NCI-H1105 (cell line): Measurements from ENCODE around the gene GPATCH1.
"Not testable (repeated sequence)": the region's sequence is repeated elsewhere in the genome, so short reads cannot be mapped to it uniquely, and the experiment has no call there.

Source experiments
- DNase-seq: peaks from one replicate; lab custom pipeline; 2025; lab: John Stamatoyannopoulos, UW

GPATCH1 gene

GRCh38 chr19:33080761-33081681, at the start of gene GPATCH1:
GPATCH1 (plus strand) TSS chr19:33081181; CDS start chr19:33081194, 13 bp downstream.
- peak; percentile 63 for DNase-seq

- no peak for DNase-seq
These were observed 48.7 kb upstream of the GPATCH1 start for GRCh38 chr19:33032218-33032781.

GRCh38 chr19:33035461-33035860, 45.5 kb upstream of the GPATCH1 start:
- no peak for DNase-seq

GRCh38 chr19:33036370-33037167, 44.4 kb upstream of the GPATCH1 start:
- DNase-seq = not testable (repeated sequence)

GRCh38 chr19:33037168-33038025, 43.6 kb upstream of the GPATCH1 start:
- DNase-seq = not testable (repeated sequence)

GRCh38 chr19:33039108-33039599, 41.8 kb upstream of the GPATCH1 start:
- DNase-seq = no peak

GRCh38 chr19:33039815-33040214, 41.2 kb upstream of the GPATCH1 start:
- DNase-seq = no peak

- DNase-seq = no peak
These were observed 39.8 kb upstream of the GPATCH1 start for GRCh38 chr19:33040994-33041827.

- DNase-seq = not testable (repeated sequence)
These were observed 39.2 kb upstream of the GPATCH1 start for GRCh38 chr19:33041828-33042160.

GRCh38 chr19:33047422-33047821, 33.6 kb upstream of the GPATCH1 start:
- no peak for DNase-seq

GRCh38 chr19:33048806-33049676, 31.9 kb upstream of the GPATCH1 start:
- DNase-seq = no peak

- no peak for DNase-seq
These were observed 30.9 kb upstream of the GPATCH1 start for GRCh38 chr19:33050110-33050509.

GRCh38 chr19:33052352-33052972, 28.5 kb upstream of the GPATCH1 start:
- DNase-seq = no peak

- DNase-seq = no peak
These were observed 26.4 kb upstream of the GPATCH1 start for GRCh38 chr19:33054623-33055022.

GRCh38 chr19:33055718-33056117, 25.3 kb upstream of the GPATCH1 start:
- no peak for DNase-seq

- DNase-seq = no peak
These were observed 20.4 kb upstream of the GPATCH1 start for GRCh38 chr19:33060586-33060985.

GRCh38 chr19:33062902-33063301, 18.1 kb upstream of the GPATCH1 start:
- no peak for DNase-seq

GRCh38 chr19:33063356-33063752, 17.6 kb upstream of the GPATCH1 start:
- peak; percentile 65 for DNase-seq
